SK-N-SH (cell line): ENCODE measurements around the gene CYP2C9.

Experiments used
- EP300 ChIP-seq, 2 experiments: IDR thresholded peaks; 2 replicates each; pipeline versions ENCODE4 v1.4.0 to v1.6.1; 2012; ENCODE audit warnings: borderline replicate concordance in 1 of 2, low read depth in 1 of 2, low read length in 1 of 2
- EZH2phosphoT487 ChIP-seq: fragments of 200-600 bp; sonication (generic); IDR thresholded peaks from 2 replicates; pipeline ENCODE4 v1.6.1; 2017; ENCODE audit warnings: low read depth, mixed run types, mild to moderate bottlenecking, antibody characterized with exemption, moderate library complexity, borderline replicate concordance
- GABPA ChIP-seq: IDR thresholded peaks from 2 replicates; pipeline ENCODE4 v1.4.0; 2012; ENCODE audit warnings: low read depth, mild to moderate bottlenecking
- TAF1 ChIP-seq: IDR thresholded peaks from 2 replicates; pipeline ENCODE4 v1.6.1; 2012; ENCODE audit warnings: low read depth, mild to moderate bottlenecking, low read length, moderate library complexity, borderline replicate concordance
- TF ChIP-seq, protein P1 (sequence below): IDR thresholded peaks from 2 replicates; pipeline ENCODE4 v1.6.1; 2012; ENCODE audit warnings: mild to moderate bottlenecking, low read depth, low read length, moderate library complexity
- TF ChIP-seq, protein P2 (sequence below): fragments of 150-350 bp; IDR thresholded peaks from 2 replicates; pipeline ENCODE4 v1.6.1; 2017; ENCODE audit warnings: antibody characterized with exemption, low read length, low read depth, borderline replicate concordance
- TF ChIP-seq, protein P3 (sequence below): fragments of 200-600 bp; sonication (generic); IDR thresholded peaks from 2 replicates; pipeline ENCODE4 v1.6.1; 2017; ENCODE audit warnings: antibody characterized with exemption, mild to moderate bottlenecking, moderate library complexity

DNA sequence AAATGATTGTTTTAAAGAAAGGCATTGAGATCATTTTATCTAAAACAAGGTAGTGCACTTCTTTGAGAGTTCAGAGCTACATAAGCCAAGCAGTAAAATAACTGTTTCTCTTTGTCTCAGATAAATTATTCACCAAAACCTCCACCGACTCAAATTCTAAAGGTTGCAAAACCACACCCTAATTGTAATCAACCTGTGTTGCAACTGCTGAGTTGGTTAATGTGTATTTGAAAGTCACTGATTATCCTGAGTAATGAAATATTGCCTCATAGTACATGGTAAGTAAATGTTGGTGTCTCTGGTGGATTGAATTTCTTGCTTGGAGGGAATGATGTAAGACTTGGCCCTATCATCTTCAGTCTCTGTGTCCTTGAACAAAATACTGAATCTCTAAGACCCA is 35.9 kb upstream of the CYP2C9 start:
- TF ChIP-seq, protein P1, sequence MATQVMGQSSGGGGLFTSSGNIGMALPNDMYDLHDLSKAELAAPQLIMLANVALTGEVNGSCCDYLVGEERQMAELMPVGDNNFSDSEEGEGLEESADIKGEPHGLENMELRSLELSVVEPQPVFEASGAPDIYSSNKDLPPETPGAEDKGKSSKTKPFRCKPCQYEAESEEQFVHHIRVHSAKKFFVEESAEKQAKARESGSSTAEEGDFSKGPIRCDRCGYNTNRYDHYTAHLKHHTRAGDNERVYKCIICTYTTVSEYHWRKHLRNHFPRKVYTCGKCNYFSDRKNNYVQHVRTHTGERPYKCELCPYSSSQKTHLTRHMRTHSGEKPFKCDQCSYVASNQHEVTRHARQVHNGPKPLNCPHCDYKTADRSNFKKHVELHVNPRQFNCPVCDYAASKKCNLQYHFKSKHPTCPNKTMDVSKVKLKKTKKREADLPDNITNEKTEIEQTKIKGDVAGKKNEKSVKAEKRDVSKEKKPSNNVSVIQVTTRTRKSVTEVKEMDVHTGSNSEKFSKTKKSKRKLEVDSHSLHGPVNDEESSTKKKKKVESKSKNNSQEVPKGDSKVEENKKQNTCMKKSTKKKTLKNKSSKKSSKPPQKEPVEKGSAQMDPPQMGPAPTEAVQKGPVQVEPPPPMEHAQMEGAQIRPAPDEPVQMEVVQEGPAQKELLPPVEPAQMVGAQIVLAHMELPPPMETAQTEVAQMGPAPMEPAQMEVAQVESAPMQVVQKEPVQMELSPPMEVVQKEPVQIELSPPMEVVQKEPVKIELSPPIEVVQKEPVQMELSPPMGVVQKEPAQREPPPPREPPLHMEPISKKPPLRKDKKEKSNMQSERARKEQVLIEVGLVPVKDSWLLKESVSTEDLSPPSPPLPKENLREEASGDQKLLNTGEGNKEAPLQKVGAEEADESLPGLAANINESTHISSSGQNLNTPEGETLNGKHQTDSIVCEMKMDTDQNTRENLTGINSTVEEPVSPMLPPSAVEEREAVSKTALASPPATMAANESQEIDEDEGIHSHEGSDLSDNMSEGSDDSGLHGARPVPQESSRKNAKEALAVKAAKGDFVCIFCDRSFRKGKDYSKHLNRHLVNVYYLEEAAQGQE, result no peak
- TF ChIP-seq EZH2phosphoT487 (no peak), GABPA (no peak), TAF1 (no peak), EP300 (IDR thresholded peaks at IDR 0.05; ENCODE audit: borderline replicate concordance in 1 of 2, low read depth in 1 of 2, low read length in 1 of 2) (no peak)
- TF ChIP-seq, protein P2, sequence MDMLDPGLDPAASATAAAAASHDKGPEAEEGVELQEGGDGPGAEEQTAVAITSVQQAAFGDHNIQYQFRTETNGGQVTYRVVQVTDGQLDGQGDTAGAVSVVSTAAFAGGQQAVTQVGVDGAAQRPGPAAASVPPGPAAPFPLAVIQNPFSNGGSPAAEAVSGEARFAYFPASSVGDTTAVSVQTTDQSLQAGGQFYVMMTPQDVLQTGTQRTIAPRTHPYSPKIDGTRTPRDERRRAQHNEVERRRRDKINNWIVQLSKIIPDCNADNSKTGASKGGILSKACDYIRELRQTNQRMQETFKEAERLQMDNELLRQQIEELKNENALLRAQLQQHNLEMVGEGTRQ, result no peak
- TF ChIP-seq, protein P3, sequence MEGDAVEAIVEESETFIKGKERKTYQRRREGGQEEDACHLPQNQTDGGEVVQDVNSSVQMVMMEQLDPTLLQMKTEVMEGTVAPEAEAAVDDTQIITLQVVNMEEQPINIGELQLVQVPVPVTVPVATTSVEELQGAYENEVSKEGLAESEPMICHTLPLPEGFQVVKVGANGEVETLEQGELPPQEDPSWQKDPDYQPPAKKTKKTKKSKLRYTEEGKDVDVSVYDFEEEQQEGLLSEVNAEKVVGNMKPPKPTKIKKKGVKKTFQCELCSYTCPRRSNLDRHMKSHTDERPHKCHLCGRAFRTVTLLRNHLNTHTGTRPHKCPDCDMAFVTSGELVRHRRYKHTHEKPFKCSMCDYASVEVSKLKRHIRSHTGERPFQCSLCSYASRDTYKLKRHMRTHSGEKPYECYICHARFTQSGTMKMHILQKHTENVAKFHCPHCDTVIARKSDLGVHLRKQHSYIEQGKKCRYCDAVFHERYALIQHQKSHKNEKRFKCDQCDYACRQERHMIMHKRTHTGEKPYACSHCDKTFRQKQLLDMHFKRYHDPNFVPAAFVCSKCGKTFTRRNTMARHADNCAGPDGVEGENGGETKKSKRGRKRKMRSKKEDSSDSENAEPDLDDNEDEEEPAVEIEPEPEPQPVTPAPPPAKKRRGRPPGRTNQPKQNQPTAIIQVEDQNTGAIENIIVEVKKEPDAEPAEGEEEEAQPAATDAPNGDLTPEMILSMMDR, result no peak
